ENCODE results near the gene TP53BP2.
A peak's percentile ranks its signal among the peaks of the same experiment; 100 is the strongest.

The TP53BP2 gene

GRCh38 chr1:223788746-223789415, 56.9 kb downstream of the TP53BP2 start:
- no peak for DNase-seq

GRCh38 chr1:223785808-223786207, 59.9 kb downstream of the TP53BP2 start:
- DNase-seq = no peak

- DNase-seq = no peak
These were observed 61.2 kb downstream of the TP53BP2 start for GRCh38 chr1:223784541-223784940.

- no peak for DNase-seq
These were observed 62.1 kb downstream of the TP53BP2 start for GRCh38 chr1:223783676-223784075.

- no peak for DNase-seq
These were observed 64.8 kb downstream of the TP53BP2 start for GRCh38 chr1:223780949-223781348.

GRCh38 chr1:223780318-223780717, 65.4 kb downstream of the TP53BP2 start:
- DNase-seq = no peak

GRCh38 chr1:223776826-223777454, 68.8 kb downstream of the TP53BP2 start:
- DNase-seq = no peak

- peak; percentile 34 for DNase-seq
These were observed 69.5 kb downstream of the TP53BP2 start for GRCh38 chr1:223776075-223776814.

- no peak for DNase-seq
These were observed 70.1 kb downstream of the TP53BP2 start for GRCh38 chr1:223775711-223776074.

- no peak for DNase-seq
These were observed 70.7 kb downstream of the TP53BP2 start for GRCh38 chr1:223775054-223775453.

- DNase-seq = no peak
These were observed 71.5 kb downstream of the TP53BP2 start for GRCh38 chr1:223774134-223774814.

GRCh38 chr1:223772771-223773160, 73.0 kb downstream of the TP53BP2 start:
- no peak for DNase-seq

- no peak for DNase-seq
These were observed 73.7 kb downstream of the TP53BP2 start for GRCh38 chr1:223771814-223772770.

- no peak for DNase-seq
These were observed 74.3 kb downstream of the TP53BP2 start for GRCh38 chr1:223771469-223771813.

GRCh38 chr1:223770621-223771315, 75.0 kb downstream of the TP53BP2 start:
- no peak for DNase-seq

- DNase-seq = no peak
These were observed 79.9 kb downstream of the TP53BP2 start for GRCh38 chr1:223765719-223766340.

GRCh38 chr1:223765036-223765718, 80.6 kb downstream of the TP53BP2 start:
- DNase-seq = no peak

- DNase-seq = no peak
These were observed 81.9 kb downstream of the TP53BP2 start for GRCh38 chr1:223763881-223764280.

GRCh38 chr1:223763251-223763650, 82.5 kb downstream of the TP53BP2 start:
- no peak for DNase-seq

- DNase-seq = no peak
These were observed 84.3 kb downstream of the TP53BP2 start for GRCh38 chr1:223761411-223761810.

GRCh38 chr1:223760833-223761232, 84.9 kb downstream of the TP53BP2 start:
- DNase-seq = no peak

Data from suppressor macrophage treated with lipopolysaccharide for 4 hours (primary cell).